ENCODE results near the gene ZNF334.

Gene ZNF334

DNA sequence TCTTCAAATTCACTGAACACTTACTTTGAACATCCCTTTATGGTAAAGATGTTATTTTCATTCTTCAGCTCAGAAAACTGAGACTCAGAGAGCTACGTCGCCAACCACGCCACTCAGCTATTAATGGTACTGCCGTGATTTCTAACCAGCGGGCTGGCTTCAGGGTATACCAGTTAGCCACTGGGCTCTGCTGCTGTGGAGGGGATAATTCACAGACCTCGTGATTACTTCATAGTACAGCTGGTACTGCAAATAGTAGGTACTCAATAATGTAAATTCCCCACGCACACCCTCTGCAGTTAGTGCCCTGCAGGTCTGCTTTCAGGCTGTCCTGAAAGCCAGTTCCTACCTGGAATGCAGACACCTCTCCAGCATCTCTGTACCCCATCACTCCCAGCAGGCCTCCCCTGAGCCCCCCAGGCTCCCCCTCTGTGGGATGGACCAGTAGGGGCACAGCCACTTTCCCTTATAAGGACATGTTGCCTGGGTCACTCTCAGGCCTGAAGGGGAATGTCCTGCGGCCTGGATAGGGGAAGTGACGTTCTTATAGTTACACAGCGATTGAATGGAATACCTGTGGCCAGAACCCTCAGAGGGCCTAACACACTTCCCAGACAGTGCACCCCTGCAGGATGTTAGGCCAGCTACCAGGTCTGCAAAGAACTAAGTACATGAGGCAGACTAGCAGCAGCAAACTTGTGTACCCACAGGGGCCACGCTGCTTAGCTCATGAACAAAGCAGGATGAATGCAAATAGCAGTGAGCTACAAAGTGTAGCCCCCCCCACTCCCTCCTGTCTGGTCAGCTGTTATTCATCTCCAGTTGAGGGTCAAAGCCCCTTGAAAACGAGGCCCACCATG is 38.4 kb upstream of the ZNF334 start:
- H3K9me3 Mint-ChIP-seq, result no peaks in the 10 kb centered on the region
- H3K36me3 Mint-ChIP-seq (ENCODE audit: insufficient read depth), result no peaks in the 10 kb centered on the region
- H3K27ac Mint-ChIP-seq (ENCODE audit: low read depth), result no peak overlapping the region
- peaks cover 19% of the 10 kb centered on the region for H3K4me1 Mint-ChIP-seq
- H3K4me3 Mint-ChIP-seq, result no peak overlapping the region
- ATAC-seq (replicated peaks; ENCODE audit: extremely low read depth, poor library complexity, severe bottlenecking) (no peak), DNase-seq (ENCODE audit: low spot score in 2 of 2) (no peak)
- H3K27me3 Mint-ChIP-seq, result no peaks in the 10 kb centered on the region

DNA sequence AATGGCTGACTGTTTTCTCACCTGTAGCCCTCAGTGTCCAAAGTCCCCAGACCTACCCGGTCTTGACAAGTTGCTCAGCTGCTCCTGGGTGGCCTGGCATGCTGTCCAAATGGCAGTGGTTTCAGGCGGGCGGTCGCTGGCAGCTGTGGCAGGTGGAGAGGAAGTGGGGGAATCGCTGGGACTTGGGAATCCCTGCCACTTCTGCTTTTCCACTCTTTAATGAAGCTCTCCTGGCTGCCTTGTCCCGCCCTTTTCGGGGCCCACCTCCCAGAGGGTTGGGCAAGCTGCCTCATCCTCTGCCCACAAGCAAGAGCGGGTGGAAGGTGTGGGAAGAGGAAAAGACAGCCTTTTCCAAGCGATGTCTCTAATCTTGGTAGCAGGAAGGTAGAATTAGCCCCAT is 37.1 kb upstream of the ZNF334 start, which contains the start of gene OCSTAMP:
TSS of gene OCSTAMP (minus strand) at position 194 of the 400 bp plus-strand sequence. CDS start at position 100, 94 bp downstream.
- DNase-seq (ENCODE audit: low spot score in 2 of 2), result no peak
- no peaks in the 10 kb centered on the region for H3K27me3 Mint-ChIP-seq
- peaks cover 19% of the 10 kb centered on the region for H3K4me1 Mint-ChIP-seq
- H3K27ac Mint-ChIP-seq (ENCODE audit: low read depth), result no peak within 1 kb of the TSS
- no peaks in the 10 kb centered on the region for H3K9me3 Mint-ChIP-seq
- no peak for ATAC-seq (replicated peaks; ENCODE audit: extremely low read depth, poor library complexity, severe bottlenecking)
- no peak within 1 kb of the TSS for H3K4me3 Mint-ChIP-seq
- H3K36me3 Mint-ChIP-seq (ENCODE audit: insufficient read depth), result no peaks in the 10 kb centered on the region

DNA sequence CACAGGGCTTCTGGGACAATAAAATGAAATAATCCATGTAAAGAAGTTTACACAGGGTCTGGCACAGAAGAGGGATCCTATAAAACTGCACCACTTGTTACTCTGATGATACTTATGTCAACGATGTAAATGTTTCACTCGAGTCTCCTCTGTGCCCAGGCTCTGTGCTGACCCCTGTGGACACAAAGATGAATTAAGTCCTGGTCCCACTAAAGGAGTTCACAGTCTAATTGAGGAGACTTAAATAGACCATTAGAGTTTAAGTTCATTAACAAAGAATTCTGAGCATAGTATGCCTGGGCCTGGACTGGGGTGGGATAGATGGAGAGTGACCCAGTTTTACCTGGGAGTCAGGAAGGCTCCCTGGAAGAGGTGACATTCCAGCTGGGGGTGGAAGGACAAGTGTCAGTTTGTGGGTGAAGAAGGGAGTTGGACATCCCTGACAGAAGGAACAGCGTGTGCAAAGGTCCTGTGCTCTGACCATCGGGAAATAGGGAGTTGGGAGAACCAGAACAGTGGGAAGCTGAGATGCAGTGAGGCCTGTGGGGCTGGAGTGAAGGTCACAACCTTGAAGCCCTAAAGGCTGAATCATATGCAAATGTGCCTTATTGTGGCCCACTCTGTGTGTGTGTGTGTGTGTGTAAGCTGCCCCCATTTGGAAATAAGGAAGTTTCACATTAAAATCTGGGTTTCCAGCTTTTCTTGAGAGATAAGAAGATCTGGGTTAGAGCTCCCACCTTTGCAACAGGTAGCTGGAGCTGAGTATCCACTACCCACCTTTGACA is 36.0 kb upstream of the ZNF334 start:
- Mint-ChIP-seq H3K27ac (ENCODE audit: low read depth) (no peak overlapping the region), H3K9me3 (no peaks in the 10 kb centered on the region), H3K4me1 (peaks cover 24% of the 10 kb centered on the region), H3K27me3 (no peaks in the 10 kb centered on the region), H3K4me3 (no peak overlapping the region), H3K36me3 (ENCODE audit: insufficient read depth) (no peaks in the 10 kb centered on the region)
- no peak for DNase-seq (ENCODE audit: low spot score in 2 of 2)
- ATAC-seq (replicated peaks; ENCODE audit: extremely low read depth, poor library complexity, severe bottlenecking), result no peak

DNA sequence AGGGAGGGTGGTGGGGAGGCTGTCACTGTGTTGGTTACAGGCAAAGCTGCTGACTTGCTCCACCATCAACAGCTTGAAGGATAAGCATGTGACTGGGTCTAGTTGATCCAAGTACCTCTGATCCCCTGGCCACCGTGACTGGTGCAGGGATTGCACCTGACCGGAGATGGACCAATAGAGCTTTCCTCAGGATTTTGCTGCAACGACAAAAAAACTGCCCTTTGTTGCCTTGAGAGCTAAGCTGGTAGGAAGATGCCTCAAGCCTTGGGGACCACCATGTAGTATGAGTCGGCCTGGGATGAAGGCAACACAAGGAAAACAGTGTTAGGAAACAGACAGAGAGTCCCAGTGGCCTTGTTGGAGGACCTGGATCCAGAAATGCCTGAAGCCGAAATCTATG is 35.3 kb upstream of the ZNF334 start:
- Mint-ChIP-seq H3K4me1 (peaks cover 24% of the 10 kb centered on the region), H3K27ac (ENCODE audit: low read depth) (no peak overlapping the region), H3K27me3 (no peaks in the 10 kb centered on the region), H3K9me3 (no peaks in the 10 kb centered on the region), H3K4me3 (no peak overlapping the region), H3K36me3 (ENCODE audit: insufficient read depth) (no peaks in the 10 kb centered on the region)
- no peak for DNase-seq (ENCODE audit: low spot score in 2 of 2)
- ATAC-seq (replicated peaks; ENCODE audit: extremely low read depth, poor library complexity, severe bottlenecking), result no peak

DNA sequence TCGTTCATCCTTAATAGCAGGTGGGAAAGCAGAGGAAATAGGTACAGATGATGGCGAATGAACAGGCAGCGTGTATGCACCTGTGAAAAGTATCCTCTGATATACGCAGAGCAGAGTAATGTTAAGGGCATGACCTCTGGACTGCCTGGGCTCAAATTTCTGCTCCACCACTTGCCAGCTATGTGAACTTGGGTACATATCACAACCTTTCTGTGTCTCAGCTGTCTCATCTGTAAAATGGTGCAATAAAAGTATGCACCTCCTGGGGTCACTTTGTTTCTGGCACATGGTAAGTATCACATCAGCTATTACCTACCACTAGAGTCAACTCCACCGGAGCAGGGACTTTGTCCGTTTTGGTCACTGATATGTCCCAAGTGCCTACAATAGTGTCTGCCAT is 34.6 kb upstream of the ZNF334 start:
- Mint-ChIP-seq H3K4me1 (peaks cover 19% of the 10 kb centered on the region), H3K4me3 (no peak overlapping the region), H3K27me3 (no peaks in the 10 kb centered on the region), H3K36me3 (ENCODE audit: insufficient read depth) (no peaks in the 10 kb centered on the region), H3K27ac (ENCODE audit: low read depth) (no peak overlapping the region), H3K9me3 (no peaks in the 10 kb centered on the region)
- ATAC-seq (replicated peaks; ENCODE audit: extremely low read depth, poor library complexity, severe bottlenecking) (no peak), DNase-seq (ENCODE audit: low spot score in 2 of 2) (no peak)

DNA sequence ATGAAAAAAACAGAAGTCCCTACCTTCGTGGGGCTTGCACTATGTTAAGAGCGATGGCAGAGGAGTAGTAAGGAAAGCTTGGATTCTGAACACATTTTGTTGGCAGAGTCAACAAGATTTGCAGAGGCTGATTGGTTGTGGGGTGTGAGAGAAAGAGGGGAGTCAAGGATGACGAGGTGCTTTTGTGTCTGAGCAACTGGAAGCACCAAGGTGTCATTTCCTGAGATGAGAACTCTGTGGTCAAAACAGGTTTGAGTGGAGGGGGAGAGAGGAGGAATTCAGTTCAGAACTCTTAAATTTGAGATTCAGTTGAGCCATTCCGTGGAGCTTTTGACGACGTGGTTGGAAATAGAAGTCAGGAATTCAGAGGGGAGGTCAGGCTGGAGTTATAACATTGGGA is 33.6 kb upstream of the ZNF334 start:
- Mint-ChIP-seq H3K9me3 (no peaks in the 10 kb centered on the region), H3K27ac (ENCODE audit: low read depth) (no peak overlapping the region), H3K36me3 (ENCODE audit: insufficient read depth) (no peaks in the 10 kb centered on the region), H3K27me3 (no peaks in the 10 kb centered on the region), H3K4me3 (no peak overlapping the region), H3K4me1 (peaks cover 8% of the 10 kb centered on the region)
- DNase-seq (ENCODE audit: low spot score in 2 of 2), result no peak
- ATAC-seq (replicated peaks; ENCODE audit: extremely low read depth, poor library complexity, severe bottlenecking), result no peak

DNA sequence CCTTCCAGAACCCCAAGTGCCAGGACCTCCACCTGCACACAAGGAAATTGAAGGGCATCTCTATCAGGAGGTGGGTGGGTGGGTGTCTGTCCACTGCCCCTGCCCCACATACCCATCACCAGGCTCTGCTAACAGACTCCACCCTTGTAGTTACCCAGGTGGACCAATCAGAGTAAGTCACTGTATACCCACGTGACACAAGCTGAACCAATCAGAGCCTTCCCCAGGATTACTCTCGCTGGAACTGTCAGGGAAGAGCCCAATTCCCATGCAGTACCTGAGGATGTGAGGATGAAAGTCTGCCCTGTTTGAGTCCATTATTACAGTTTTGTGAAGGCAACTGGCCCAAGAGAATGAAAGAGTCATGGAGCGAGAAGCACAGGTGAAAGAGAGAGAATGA is 32.9 kb upstream of the ZNF334 start:
- Mint-ChIP-seq H3K4me3 (no peak overlapping the region), H3K9me3 (no peaks in the 10 kb centered on the region), H3K36me3 (ENCODE audit: insufficient read depth) (no peaks in the 10 kb centered on the region), H3K27me3 (no peaks in the 10 kb centered on the region), H3K4me1 (peaks cover 5% of the 10 kb centered on the region), H3K27ac (ENCODE audit: low read depth) (no peak overlapping the region)
- ATAC-seq (replicated peaks; ENCODE audit: extremely low read depth, poor library complexity, severe bottlenecking), result no peak
- DNase-seq (ENCODE audit: low spot score in 2 of 2), result no peak

DNA sequence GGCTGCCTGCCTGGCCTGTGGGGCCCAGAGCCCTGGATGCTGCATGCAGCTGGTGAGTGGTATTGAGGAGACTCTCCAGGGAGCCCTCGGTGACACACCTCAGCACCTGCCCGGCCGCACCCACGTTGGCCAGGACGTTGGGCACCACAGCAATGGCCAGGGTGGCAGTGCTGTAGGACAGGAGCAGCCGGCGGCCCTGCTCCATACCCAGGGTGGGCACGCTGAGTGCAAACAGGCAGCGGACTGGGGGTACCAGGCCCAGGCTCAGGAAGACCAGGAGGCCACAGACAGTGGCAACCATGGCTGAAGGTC is 32.4 kb upstream of the ZNF334 start:
- Mint-ChIP-seq H3K9me3 (no peaks in the 10 kb centered on the region), H3K4me1 (peaks cover 5% of the 10 kb centered on the region), H3K27me3 (no peaks in the 10 kb centered on the region), H3K27ac (ENCODE audit: low read depth) (no peak overlapping the region), H3K36me3 (ENCODE audit: insufficient read depth) (no peaks in the 10 kb centered on the region), H3K4me3 (no peak overlapping the region)
- ATAC-seq (replicated peaks; ENCODE audit: extremely low read depth, poor library complexity, severe bottlenecking) (no peak), DNase-seq (ENCODE audit: low spot score in 2 of 2) (no peak)

DNA sequence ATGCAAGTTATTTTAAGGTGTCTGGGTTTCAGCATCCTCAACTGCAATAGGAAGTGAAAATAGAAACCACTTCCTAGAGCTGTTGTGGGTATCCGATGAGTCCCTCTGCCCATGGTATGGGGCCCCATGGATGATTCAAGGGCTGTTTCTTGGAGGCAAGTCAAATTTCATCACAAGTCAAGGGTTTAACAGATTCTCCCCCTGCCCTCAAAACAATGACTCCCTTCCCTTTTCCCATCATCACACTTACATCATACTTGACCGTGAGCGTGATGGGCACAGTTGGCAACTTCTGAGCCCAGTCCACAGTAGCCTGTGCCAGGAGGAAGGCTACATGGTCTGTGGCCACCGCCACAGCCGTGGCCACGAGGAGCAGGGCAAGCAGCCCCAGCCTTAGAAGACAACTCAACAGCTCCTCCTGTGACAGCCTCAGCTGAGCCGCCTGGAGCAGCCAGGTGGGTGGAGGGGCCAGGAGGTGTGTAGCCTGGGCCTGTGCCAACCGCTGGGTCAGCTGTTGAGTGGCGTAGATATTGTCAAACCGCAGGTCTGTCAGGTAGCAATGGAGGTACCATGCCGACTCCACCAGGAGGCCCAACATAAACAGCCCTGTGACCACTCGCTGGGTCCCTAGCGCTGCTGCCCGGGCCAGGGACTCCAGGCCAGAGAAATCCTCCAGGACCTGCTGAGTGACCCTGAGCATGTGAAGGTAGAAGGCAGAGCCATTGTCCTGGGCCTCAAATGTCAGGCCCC is 31.9 kb upstream of the ZNF334 start:
- ATAC-seq (replicated peaks; ENCODE audit: extremely low read depth, poor library complexity, severe bottlenecking) (peak; percentile 62), DNase-seq (ENCODE audit: low spot score in 2 of 2) (no peak)
- no peaks in the 10 kb centered on the region for H3K9me3 Mint-ChIP-seq
- no peaks in the 10 kb centered on the region for H3K27me3 Mint-ChIP-seq
- H3K4me1 Mint-ChIP-seq, result peaks cover 5% of the 10 kb centered on the region
- no peak overlapping the region for H3K27ac Mint-ChIP-seq (ENCODE audit: low read depth)
- H3K36me3 Mint-ChIP-seq (ENCODE audit: insufficient read depth), result no peaks in the 10 kb centered on the region
- H3K4me3 Mint-ChIP-seq, result no peak overlapping the region

DNA sequence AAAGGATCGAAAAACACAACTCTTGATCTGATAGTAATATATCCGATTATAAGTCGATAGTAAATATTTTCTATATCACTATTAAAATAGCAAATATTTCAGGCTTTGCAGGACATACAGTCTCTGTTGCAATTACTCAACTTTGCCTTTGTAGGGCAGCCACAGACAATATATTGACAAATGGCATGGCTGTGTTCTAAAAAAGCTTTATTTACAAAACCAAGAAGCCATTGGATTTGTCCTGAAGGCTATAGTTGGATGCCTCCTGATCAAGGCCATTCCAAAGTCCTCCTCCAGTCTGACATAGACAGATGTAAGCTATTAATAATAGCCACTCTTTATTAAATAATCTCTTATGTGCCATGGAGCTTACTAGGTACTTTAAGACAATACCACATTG is 31.2 kb upstream of the ZNF334 start:
- Mint-ChIP-seq H3K36me3 (ENCODE audit: insufficient read depth) (no peaks in the 10 kb centered on the region), H3K27ac (ENCODE audit: low read depth) (no peak overlapping the region), H3K27me3 (peaks cover 2% of the 10 kb centered on the region), H3K4me3 (no peak overlapping the region), H3K9me3 (no peaks in the 10 kb centered on the region), H3K4me1 (peaks cover 5% of the 10 kb centered on the region)
- ATAC-seq (replicated peaks; ENCODE audit: extremely low read depth, poor library complexity, severe bottlenecking) (no peak), DNase-seq (ENCODE audit: low spot score in 2 of 2) (no peak)

DNA sequence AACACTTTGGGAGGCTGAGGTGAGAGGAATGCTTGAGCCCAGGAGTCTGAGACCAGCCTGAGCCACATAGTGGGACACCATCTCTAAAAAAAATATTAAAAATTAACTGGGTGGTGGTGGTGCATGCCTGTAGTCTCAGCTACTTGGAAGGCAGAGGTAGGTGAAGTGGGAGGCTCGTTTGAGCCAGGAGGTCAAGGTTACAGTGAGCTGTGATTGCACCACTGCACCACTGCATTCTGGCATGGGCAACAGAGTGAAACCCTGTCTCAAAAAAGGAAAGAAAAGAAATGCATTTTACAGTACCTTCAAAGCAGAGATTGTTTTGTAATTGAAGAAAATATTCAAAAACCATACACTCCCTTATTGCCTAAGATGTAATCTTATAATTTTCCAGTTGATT is 30.6 kb upstream of the ZNF334 start:
- no peaks in the 10 kb centered on the region for H3K36me3 Mint-ChIP-seq (ENCODE audit: insufficient read depth)
- H3K4me3 Mint-ChIP-seq, result no peak overlapping the region
- H3K27me3 Mint-ChIP-seq, result peaks cover 8% of the 10 kb centered on the region
- no peaks in the 10 kb centered on the region for H3K9me3 Mint-ChIP-seq
- H3K27ac Mint-ChIP-seq (ENCODE audit: low read depth), result no peak overlapping the region
- DNase-seq (ENCODE audit: low spot score in 2 of 2) (no peak), ATAC-seq (replicated peaks; ENCODE audit: extremely low read depth, poor library complexity, severe bottlenecking) (no peak)
- peaks cover 5% of the 10 kb centered on the region for H3K4me1 Mint-ChIP-seq

DNA sequence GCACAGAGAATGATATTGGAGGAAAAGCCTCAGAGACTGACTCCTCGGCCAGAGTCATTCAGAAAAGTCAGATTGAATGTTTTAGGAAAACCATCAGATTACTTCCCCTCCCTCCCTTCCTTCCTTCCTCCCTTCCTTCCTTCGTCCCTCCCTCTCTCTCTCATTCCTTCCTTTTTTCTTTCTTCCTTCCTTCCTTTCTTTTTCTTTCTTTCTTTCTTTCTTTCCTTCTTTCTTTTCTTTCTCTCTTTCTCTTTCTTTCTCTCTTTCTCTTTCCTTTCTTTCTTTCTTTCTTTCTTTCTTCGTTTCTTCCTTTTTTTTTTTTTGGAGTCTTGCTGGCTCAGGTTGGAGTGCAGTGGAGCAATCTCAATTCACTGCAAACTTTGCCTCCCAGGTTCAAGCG is 29.7 kb upstream of the ZNF334 start:
- Mint-ChIP-seq H3K4me3 (no peak overlapping the region), H3K27ac (ENCODE audit: low read depth) (no peak overlapping the region)

More for the DNA sequence above, 29.7 kb upstream of the ZNF334 start:
- Mint-ChIP-seq H3K36me3 (ENCODE audit: insufficient read depth) (no peaks in the 10 kb centered on the region), H3K27me3 (peaks cover 17% of the 10 kb centered on the region), H3K4me1 (peaks cover 5% of the 10 kb centered on the region), H3K9me3 (no peaks in the 10 kb centered on the region)
- DNase-seq (ENCODE audit: low spot score in 2 of 2) (no peak), ATAC-seq (replicated peaks; ENCODE audit: extremely low read depth, poor library complexity, severe bottlenecking) (no peak)
